Adrenal gland (tissue), 12 donors: ENCODE results near the gene MSLN. TPM values are rescaled to one million over a fixed set of nuclear protein-coding genes. Genes with fewer than 3 reads are reported as not detected.
A peak's percentile ranks its signal among the peaks of the same experiment; 100 is the strongest.

Experiments used
- DNase-seq, 7 donors: peaks; one replicate each; pipeline ENCODE4 v3.0.0-alpha.2; 2019 to 2020
- H3K27ac ChIP-seq, 5 donors: fragments of 200-600 bp; sonication (generic) in 4 of 5; 1 replicate in 3 of 5; 2 replicates in 2 of 5; pipeline versions ENCODE4 v1.5.1 to v1.8.0; 2016 to 2020; ENCODE audit warnings: mild to moderate bottlenecking in 1 of 5
- H3K27me3 ChIP-seq: fragments of 200-600 bp; 2 replicates; pipeline ENCODE4 v1.8.0; 2021
- H3K36me3 ChIP-seq, 2 donors: fragments of 200-600 bp; replicated peaks in 1 of 2; 1 replicate in 1 of 2; 2 replicates in 1 of 2; pipeline versions ENCODE4 v1.5.1 to v1.8.0; 2018 to 2022
- H3K4me1 ChIP-seq, 2 donors: fragments of 200-600 bp; replicated peaks in 1 of 2; 1 replicate in 1 of 2; 2 replicates in 1 of 2; pipeline versions ENCODE4 v1.5.1 to v1.8.0; 2018 to 2021
- H3K4me3 ChIP-seq, 4 donors: fragments of 200-600 bp; sonication (generic) in 3 of 4; one replicate each; pipeline ENCODE4 v1.5.1; 2016 to 2018
- H3K9me3 ChIP-seq, 3 donors: fragments of 200-600 bp; sonication (generic) in 1 of 3; replicated peaks in 1 of 3; 1 replicate in 2 of 3; 2 replicates in 1 of 3; pipeline versions ENCODE4 v1.5.1 to v1.8.0; 2016 to 2021
- POLR2A ChIP-seq, 2 donors: fragments of 450-650 bp; IDR thresholded peaks; one replicate each; pipeline ENCODE4 v1.6.1; 2017; ENCODE audit warnings: antibody characterized with exemption in 2 of 2, mild to moderate bottlenecking in 2 of 2, moderate library complexity in 1 of 2
- WGBS, 4 donors: extraction: QIAGEN DNeasy Blood & Tissue Kit in 2 of 4; methylation state at CpG; one replicate each; pipeline versions ENCODE4 v1.1.5 to v1.1.7; 2013 to 2017; 5-methylcytosine and 5-hydroxymethylcytosine counted together
- intact Hi-C, 2 donors: fragments of 100-400 bp; cut with DNase I; formaldehyde crosslinking; loops; one replicate each; pipeline versions ENCODE4 v1.14.1 to v1.15.0; 2022 to 2023
- polyA plus RNA-seq, 3 donors: library from polyadenylated mRNA; stranded (reverse); fragments of 200-250 nt in 2 of 3; fragments of 350-450 nt in 1 of 3; fragmentation: Illumina TruSeq in 1 of 3; extraction: RNeasy Lipid Tissue Mini Kit (QIAGEN cat#74804) in 1 of 3; gene quantifications; one replicate each; pipeline ENCODE4 v1.2.3, GENCODE V29; 2013 to 2014
- total RNA-seq, 9 donors: library from RNA; depleted of rRNA in 4 of 9; stranded (reverse); fragments of >200 nt in 4 of 9; fragments of 120-200 nt in 1 of 9; fragmentation: NEBNext Ultra II Directional in 1 of 9; extraction: Animal tissue kit (Norgen Biotek cat#: 25700) in 1 of 9; gene quantifications; one replicate each; pipeline versions ENCODE4 v1.1.0 to v1.2.4, GENCODE V29; 2013 to 2023
- TF ChIP-seq, protein P1 (sequence below), 6 experiments: fragments of 450-650 bp in 4 of 6; fragments of 200-600 bp in 2 of 6; sonication (generic) in 1 of 6; IDR thresholded peaks; 1 replicate in 5 of 6; 2 replicates in 1 of 6; pipeline versions ENCODE4 v1.5.1 to v1.8.0; 2016 to 2021; ENCODE audit warnings: antibody characterized with exemption in 6 of 6, mild to moderate bottlenecking in 2 of 6, moderate library complexity in 1 of 6
- donor health status: healthy with polysubstance abuse.
- donor health status: Bipolar disorder and iron deficiency.
- donor health status: DM: yes; HTN: yes; CAD: no.
- donor health status: DM: no; HTN: no; CAD: no.
- donor health status: DM: no; HTN: no; CAD: no.
- donor health status: DM: yes; HTN: yes; CAD: no.

MSLN gene
- total and polyA plus RNA-seq, 12 donors = 0.13 to 0.46 (median 0.30) TPM; not detected in 8

DNA sequence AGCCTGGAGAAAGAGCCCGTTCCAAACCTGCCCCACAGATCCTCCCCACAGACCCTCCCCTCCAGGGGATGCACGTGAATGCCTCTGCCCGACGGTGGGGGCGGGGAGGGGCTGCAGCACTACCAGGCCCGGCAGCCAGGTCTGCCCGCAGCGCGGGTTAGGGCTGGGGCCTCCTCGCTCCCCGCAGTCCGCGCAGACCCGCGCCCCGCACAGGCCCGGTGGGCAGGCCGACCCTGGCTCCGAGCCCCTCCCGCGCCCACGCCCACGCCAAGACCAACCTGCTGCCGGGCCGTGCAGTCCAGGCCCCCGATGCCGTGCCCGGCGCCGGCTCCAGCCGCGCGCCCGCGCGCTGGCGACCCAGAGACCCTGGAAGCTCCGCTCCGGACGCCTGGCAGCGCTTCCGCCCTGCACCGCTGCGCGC is 27.5 kb downstream of the MSLN start, which contains the start of gene RPUSD1:
Gene RPUSD1, minus strand, starts transcription at position 404 of the 421 bp plus-strand sequence. CDS start 644 bp downstream, outside the sequence.
- peak within 1 kb of the TSS in 3 of 5 donors; percentile 59 to 88 (median 64) for H3K27ac ChIP-seq

DNA sequence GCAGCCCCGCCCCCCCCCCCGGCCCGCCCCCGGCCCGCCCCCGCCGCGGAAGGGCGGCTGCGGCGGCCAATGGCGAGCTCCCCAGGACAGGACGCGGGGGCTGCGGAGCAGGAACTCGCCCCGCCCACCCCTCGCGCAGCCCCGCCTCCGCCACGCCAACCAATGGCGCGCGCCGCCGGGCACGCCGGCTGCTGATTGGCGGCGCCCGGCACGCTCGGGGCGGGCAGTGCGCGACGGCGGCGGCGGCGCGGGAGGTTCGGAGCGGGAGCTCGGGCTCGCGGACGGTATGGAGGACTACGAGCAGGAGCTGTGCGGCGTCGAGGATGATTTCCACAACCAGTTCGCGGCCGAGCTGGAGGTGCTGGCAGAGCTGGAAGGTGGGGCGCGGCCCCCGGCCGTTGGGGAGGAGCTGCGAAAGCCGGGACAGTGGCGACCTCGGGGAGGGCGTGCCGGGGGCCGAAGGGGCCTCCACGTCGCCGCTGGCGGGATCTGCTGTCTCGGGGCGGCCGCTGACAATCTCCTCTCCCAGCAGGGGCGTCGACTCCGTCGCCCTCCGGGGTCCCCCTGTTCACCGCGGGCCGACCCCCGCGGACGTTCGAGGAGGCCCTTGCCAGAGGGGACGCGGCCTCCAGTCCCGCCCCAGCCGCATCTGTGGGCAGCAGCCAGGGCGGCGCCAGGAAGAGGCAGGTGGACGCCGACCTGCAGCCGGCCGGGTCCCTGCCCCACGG is 28.0 kb downstream of the MSLN start, which contains the start of gene CHTF18:
Gene CHTF18, plus strand, starts transcription at position 222 of the 728 bp plus-strand sequence. Its CDS starts 65 bp downstream, at position 287.
- Histone ChIP-seq H3K9me3 (no peaks in the 10 kb centered on the region), H3K27ac (peak within 1 kb of the TSS in 3 of 5 donors; percentile 59 to 88 (median 64)), H3K4me3 (peak within 1 kb of the TSS; percentile 56 to 100 (median 91)), H3K4me1 (peaks cover 16 to 22% of the 10 kb centered on the region in 2 donors), H3K36me3 (peaks cover 0 to 11% of the 10 kb centered on the region in 2 donors), H3K27me3 (no peaks in the 10 kb centered on the region)
- peak; percentile 89 to 95 (median 93) for DNase-seq
- no peak for TF ChIP-seq POLR2A (IDR thresholded peaks at IDR 0.05)
- TF ChIP-seq, protein P1, sequence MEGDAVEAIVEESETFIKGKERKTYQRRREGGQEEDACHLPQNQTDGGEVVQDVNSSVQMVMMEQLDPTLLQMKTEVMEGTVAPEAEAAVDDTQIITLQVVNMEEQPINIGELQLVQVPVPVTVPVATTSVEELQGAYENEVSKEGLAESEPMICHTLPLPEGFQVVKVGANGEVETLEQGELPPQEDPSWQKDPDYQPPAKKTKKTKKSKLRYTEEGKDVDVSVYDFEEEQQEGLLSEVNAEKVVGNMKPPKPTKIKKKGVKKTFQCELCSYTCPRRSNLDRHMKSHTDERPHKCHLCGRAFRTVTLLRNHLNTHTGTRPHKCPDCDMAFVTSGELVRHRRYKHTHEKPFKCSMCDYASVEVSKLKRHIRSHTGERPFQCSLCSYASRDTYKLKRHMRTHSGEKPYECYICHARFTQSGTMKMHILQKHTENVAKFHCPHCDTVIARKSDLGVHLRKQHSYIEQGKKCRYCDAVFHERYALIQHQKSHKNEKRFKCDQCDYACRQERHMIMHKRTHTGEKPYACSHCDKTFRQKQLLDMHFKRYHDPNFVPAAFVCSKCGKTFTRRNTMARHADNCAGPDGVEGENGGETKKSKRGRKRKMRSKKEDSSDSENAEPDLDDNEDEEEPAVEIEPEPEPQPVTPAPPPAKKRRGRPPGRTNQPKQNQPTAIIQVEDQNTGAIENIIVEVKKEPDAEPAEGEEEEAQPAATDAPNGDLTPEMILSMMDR (IDR thresholded peaks at IDR 0.05) = no peak
- WGBS, 4 donors = 0 to 1% methylated on average over 90 to 97 of the region's 97 CpGs; no CpG with 5 or more reads in 2 of the 4 donors
- intact Hi-C loops = loop anchor here in 1 of 2 donors (5.0 kb wide), 1 partner anchor 76 kb away; no protein-coding TSS in a partner anchor

More for the DNA sequence above, 27.5 kb downstream of the MSLN start, which contains the start of gene RPUSD1:
- TF ChIP-seq, protein P1 (IDR thresholded peaks at IDR 0.05) = peak in 3 of 6 experiments; percentile 18 to 44 (median 20)
- peak in 1 of 2 donors; percentile 51 for TF ChIP-seq POLR2A (IDR thresholded peaks at IDR 0.05)
- intact Hi-C loops = loop anchor here in 1 of 2 donors (5.0 kb wide), 1 partner anchor 76 kb away; no protein-coding TSS in a partner anchor
- Histone ChIP-seq H3K36me3 (peaks cover 0 to 11% of the 10 kb centered on the region in 2 donors), H3K4me3 (peak within 1 kb of the TSS; percentile 56 to 100 (median 91)), H3K27me3 (no peaks in the 10 kb centered on the region), H3K9me3 (no peaks in the 10 kb centered on the region), H3K4me1 (peaks cover 17 to 22% of the 10 kb centered on the region in 2 donors)
- peak in 2 of 7 donors; percentile 36 to 37 for DNase-seq
- WGBS, 4 donors = 0 to 1% methylated on average over 40 to 45 of the region's 45 CpGs; no CpG with 5 or more reads in 2 of the 4 donors

DNA sequence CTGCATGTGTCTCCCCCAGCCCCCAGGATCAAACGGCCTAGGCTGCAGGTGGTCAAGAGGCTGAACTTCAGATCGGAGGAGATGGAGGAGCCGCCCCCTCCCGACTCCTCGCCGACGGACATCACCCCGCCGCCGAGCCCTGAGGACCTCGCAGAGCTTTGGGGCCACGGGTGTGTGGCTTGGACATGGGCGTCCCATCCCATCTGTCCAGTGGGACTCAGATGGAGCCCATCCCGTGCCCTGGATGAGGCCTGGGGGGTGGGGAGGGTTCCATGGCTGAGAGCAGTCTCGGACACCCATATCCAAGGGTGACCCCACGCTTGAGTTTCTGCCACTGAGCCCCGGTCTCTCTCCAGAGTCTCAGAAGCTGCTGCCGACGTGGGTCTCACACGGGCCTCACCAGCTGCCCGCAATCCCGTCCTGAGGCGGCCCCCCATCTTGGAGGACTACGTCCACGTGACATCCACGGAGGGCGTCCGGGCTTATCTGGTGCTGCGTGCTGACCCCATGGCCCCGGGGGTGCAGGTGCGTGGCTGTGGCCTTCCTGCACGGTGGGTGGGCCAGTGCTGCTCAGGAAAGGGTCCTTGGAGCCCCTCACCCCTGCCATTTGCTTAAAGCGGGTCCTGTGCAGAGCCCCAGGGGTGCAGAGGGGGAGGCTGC is 28.8 kb downstream of the MSLN start:
- Histone ChIP-seq H3K27ac (no peak overlapping the region), H3K4me3 (peak overlapping the region in 2 of 4 donors; percentile 24 to 100), H3K36me3 (peaks cover 0 to 11% of the 10 kb centered on the region in 2 donors)

More for the DNA sequence above, 28.8 kb downstream of the MSLN start:
- intact Hi-C loops = loop anchor here in 1 of 2 donors (5.0 kb wide), 1 partner anchor 77 kb away; no protein-coding TSS in a partner anchor
- no peak for TF ChIP-seq POLR2A (IDR thresholded peaks at IDR 0.05)
- TF ChIP-seq, protein P1 (IDR thresholded peaks at IDR 0.05) = no peak
- WGBS, 4 donors = 68 to 93% (median 68%) methylated on average over 3 to 33 of the region's 33 CpGs
- Histone ChIP-seq H3K27me3 (no peaks in the 10 kb centered on the region), H3K9me3 (no peaks in the 10 kb centered on the region), H3K4me1 (peaks cover 10 to 18% of the 10 kb centered on the region in 2 donors)
- DNase-seq = peak in 1 of 7 donors; percentile 29
